Prostate gland (tissue), 2 donors: ENCODE data around the gene CADPS2. TPM values are rescaled to one million over a fixed set of nuclear protein-coding genes. Genes with fewer than 3 reads are reported as not detected.

Experiments used
- DNase-seq: peaks from one replicate; pipeline ENCODE4 v3.0.0-alpha.2; 2019; ENCODE audit warnings: low spot score
- H3K27ac ChIP-seq, 2 donors: fragments of 200-600 bp; sonication (generic); 2 replicates each; pipeline ENCODE4 v1.5.1; 2017 to 2019
- H3K27me3 ChIP-seq: fragments of 200-600 bp; sonication (generic); replicated peaks from 2 replicates; pipeline ENCODE4 v1.5.1; 2019; ENCODE audit not compliant: insufficient read depth
- H3K36me3 ChIP-seq, 2 donors: fragments of 200-600 bp; sonication (generic); 1 replicate in 1 of 2; 2 replicates in 1 of 2; pipeline versions ENCODE4 v1.5.1 to v1.8.1; 2017 to 2019
- H3K4me1 ChIP-seq: fragments of 200-600 bp; sonication (generic); replicated peaks from 2 replicates; pipeline ENCODE4 v1.5.1; 2019
- H3K4me3 ChIP-seq, 2 donors: fragments of 200-600 bp; sonication (generic); 2 replicates each; pipeline ENCODE4 v1.5.1; 2017 to 2019
- H3K9me3 ChIP-seq: fragments of 200-600 bp; sonication (generic); 2 replicates; pipeline ENCODE4 v1.5.1; 2017
- CTCF ChIP-seq, 4 experiments: fragments of 200-600 bp in 2 of 4; fragments of 450-650 bp in 2 of 4; sonication (generic) in 2 of 4; IDR thresholded peaks; 1 replicate in 3 of 4; 2 replicates in 1 of 4; pipeline ENCODE4 v1.5.1; 2016 to 2019; ENCODE audit warnings: antibody characterized with exemption in 4 of 4, mild to moderate bottlenecking in 2 of 4, moderate library complexity in 2 of 4
- POLR2A ChIP-seq: fragments of 450-650 bp; IDR thresholded peaks from one replicate; pipeline ENCODE4 v1.6.1; 2016; ENCODE audit warnings: antibody characterized with exemption, mild to moderate bottlenecking
- POLR2AphosphoS5 ChIP-seq: sonication (generic); formaldehyde crosslinking; IDR thresholded peaks from one replicate; pipeline ENCODE4 v1.6.1; 2017; ENCODE audit warnings: antibody characterized with exemption
- WGBS: methylation state at CpG from one replicate; pipeline ENCODE4 v1.1.5; 2018; 5-methylcytosine and 5-hydroxymethylcytosine counted together
- intact Hi-C: fragments of 100-400 bp; cut with DNase I; formaldehyde crosslinking; loops from one replicate; pipeline ENCODE4 v1.14.2; 2022
- total RNA-seq, 2 donors: library from RNA; depleted of rRNA; stranded (reverse); fragments of >200 nt; gene quantifications; one replicate each; pipeline ENCODE4 v1.1.0, GENCODE V29; 2016

Gene CADPS2
- total RNA-seq, 2 donors from 2014 or later: 22.2 to 50.4 TPM

- Histone ChIP-seq H3K9me3 (no peaks in the 10 kb centered on the region), H3K27ac (no peak overlapping the region), H3K4me1 (no peaks in the 10 kb centered on the region), H3K4me3 (no peak overlapping the region), H3K27me3 (no peaks in the 10 kb centered on the region), H3K36me3 (no peaks in the 10 kb centered on the region)
- TF ChIP-seq POLR2AphosphoS5: no peak
- no peak for TF ChIP-seq CTCF (IDR thresholded peaks at IDR 0.05)
- TF ChIP-seq POLR2A: no peak
- no peak for DNase-seq
- 52% methylated on average over 2 of the region's 2 CpGs for WGBS
- intact Hi-C loops: no loop called here
Measured at GRCh38 chr7:122546496-122546895, 339.8 kb downstream of the CADPS2 start.

- H3K36me3 ChIP-seq: no peaks in the 10 kb centered on the region
- H3K4me1 ChIP-seq: no peaks in the 10 kb centered on the region
- TF ChIP-seq CTCF (IDR thresholded peaks at IDR 0.05): no peak
- TF ChIP-seq POLR2A: no peak
- H3K27me3 ChIP-seq: no peaks in the 10 kb centered on the region
- 86% methylated on average over 2 of the region's 2 CpGs for WGBS
- no peak overlapping the region for H3K4me3 ChIP-seq
- no peaks in the 10 kb centered on the region for H3K9me3 ChIP-seq
- intact Hi-C loops: no loop called here
- no peak overlapping the region for H3K27ac ChIP-seq
- DNase-seq: no peak
Measured at GRCh38 chr7:122544463-122544862, 341.8 kb downstream of the CADPS2 start.

GRCh38 chr7:122543891-122544290 is 342.4 kb downstream of the CADPS2 start:
- Histone ChIP-seq H3K9me3 (no peaks in the 10 kb centered on the region), H3K4me1 (no peaks in the 10 kb centered on the region), H3K36me3 (no peaks in the 10 kb centered on the region), H3K27ac (no peak overlapping the region), H3K4me3 (no peak overlapping the region), H3K27me3 (no peaks in the 10 kb centered on the region)
- DNase-seq: no peak
- intact Hi-C loops: no loop called here
- TF ChIP-seq CTCF (IDR thresholded peaks at IDR 0.05): no peak
- TF ChIP-seq POLR2A: no peak
- TF ChIP-seq POLR2AphosphoS5: no peak
- 56% methylated on average over 2 of the region's 2 CpGs for WGBS

- Histone ChIP-seq H3K27ac (no peak overlapping the region), H3K9me3 (no peaks in the 10 kb centered on the region), H3K36me3 (no peaks in the 10 kb centered on the region), H3K4me3 (no peak overlapping the region), H3K4me1 (no peaks in the 10 kb centered on the region), H3K27me3 (no peaks in the 10 kb centered on the region)
- TF ChIP-seq POLR2A (no peak), POLR2AphosphoS5 (no peak), CTCF (IDR thresholded peaks at IDR 0.05) (no peak)
- intact Hi-C loops: no loop called here
- no peak for DNase-seq
Measured at GRCh38 chr7:122543166-122543565, 343.1 kb downstream of the CADPS2 start.

GRCh38 chr7:122535086-122535485 is 351.2 kb downstream of the CADPS2 start:
- intact Hi-C loops: no loop called here
- TF ChIP-seq POLR2A: no peak
- no peak for TF ChIP-seq CTCF (IDR thresholded peaks at IDR 0.05)
- no peak for TF ChIP-seq POLR2AphosphoS5

More at GRCh38 chr7:122535086-122535485, 351.2 kb downstream of the CADPS2 start:
- H3K27me3 ChIP-seq: no peaks in the 10 kb centered on the region
- no peaks in the 10 kb centered on the region for H3K36me3 ChIP-seq
- H3K4me3 ChIP-seq: no peak overlapping the region
- no peaks in the 10 kb centered on the region for H3K9me3 ChIP-seq
- 84% methylated on average over 1 of the region's 1 CpG for WGBS
- no peaks in the 10 kb centered on the region for H3K4me1 ChIP-seq
- H3K27ac ChIP-seq: no peak overlapping the region
- DNase-seq: no peak
